ENCODE measurements around the gene ACRBP.

The ACRBP gene

DNA sequence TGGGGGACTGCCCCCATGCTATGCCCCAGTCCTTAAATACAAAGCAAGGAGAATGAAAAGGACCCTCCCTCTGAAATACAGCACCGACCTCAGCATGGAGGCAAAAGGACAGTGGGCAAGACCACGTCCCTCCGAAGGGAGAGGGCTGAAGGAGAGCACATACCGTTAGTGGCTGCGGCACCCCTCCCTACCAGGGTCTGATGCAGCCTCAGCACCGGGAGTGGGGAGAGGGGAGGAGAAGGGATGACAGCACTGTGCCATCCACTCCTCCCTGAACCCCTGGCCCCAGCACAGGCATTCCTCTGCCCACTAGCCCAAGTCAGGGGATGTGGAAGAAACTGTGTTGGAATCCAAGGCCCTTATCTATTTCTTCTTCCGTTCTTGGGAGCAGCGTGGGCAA is 3.6 kb upstream of the ACRBP start:
- TF ChIP-seq, protein P1, sequence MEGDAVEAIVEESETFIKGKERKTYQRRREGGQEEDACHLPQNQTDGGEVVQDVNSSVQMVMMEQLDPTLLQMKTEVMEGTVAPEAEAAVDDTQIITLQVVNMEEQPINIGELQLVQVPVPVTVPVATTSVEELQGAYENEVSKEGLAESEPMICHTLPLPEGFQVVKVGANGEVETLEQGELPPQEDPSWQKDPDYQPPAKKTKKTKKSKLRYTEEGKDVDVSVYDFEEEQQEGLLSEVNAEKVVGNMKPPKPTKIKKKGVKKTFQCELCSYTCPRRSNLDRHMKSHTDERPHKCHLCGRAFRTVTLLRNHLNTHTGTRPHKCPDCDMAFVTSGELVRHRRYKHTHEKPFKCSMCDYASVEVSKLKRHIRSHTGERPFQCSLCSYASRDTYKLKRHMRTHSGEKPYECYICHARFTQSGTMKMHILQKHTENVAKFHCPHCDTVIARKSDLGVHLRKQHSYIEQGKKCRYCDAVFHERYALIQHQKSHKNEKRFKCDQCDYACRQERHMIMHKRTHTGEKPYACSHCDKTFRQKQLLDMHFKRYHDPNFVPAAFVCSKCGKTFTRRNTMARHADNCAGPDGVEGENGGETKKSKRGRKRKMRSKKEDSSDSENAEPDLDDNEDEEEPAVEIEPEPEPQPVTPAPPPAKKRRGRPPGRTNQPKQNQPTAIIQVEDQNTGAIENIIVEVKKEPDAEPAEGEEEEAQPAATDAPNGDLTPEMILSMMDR (IDR thresholded peaks at IDR 0.05), result no peak
- no peaks in the 10 kb centered on the region for H3K9me3 ChIP-seq
- peaks cover 79% of the 10 kb centered on the region for H3K36me3 ChIP-seq
- H3K27ac ChIP-seq, result no peak overlapping the region
- no peak overlapping the region for H3K4me3 ChIP-seq (ENCODE audit: low read depth in 1 of 2, low read length in 1 of 2)
- no peaks in the 10 kb centered on the region for H3K27me3 ChIP-seq
- H3K4me1 ChIP-seq (ENCODE audit: control insufficient read depth in 1 of 2, insufficient read depth in 1 of 2, low read depth in 1 of 2, low read length in 1 of 2), result peaks cover 9 to 11% of the 10 kb centered on the region in 2 experiments

DNA sequence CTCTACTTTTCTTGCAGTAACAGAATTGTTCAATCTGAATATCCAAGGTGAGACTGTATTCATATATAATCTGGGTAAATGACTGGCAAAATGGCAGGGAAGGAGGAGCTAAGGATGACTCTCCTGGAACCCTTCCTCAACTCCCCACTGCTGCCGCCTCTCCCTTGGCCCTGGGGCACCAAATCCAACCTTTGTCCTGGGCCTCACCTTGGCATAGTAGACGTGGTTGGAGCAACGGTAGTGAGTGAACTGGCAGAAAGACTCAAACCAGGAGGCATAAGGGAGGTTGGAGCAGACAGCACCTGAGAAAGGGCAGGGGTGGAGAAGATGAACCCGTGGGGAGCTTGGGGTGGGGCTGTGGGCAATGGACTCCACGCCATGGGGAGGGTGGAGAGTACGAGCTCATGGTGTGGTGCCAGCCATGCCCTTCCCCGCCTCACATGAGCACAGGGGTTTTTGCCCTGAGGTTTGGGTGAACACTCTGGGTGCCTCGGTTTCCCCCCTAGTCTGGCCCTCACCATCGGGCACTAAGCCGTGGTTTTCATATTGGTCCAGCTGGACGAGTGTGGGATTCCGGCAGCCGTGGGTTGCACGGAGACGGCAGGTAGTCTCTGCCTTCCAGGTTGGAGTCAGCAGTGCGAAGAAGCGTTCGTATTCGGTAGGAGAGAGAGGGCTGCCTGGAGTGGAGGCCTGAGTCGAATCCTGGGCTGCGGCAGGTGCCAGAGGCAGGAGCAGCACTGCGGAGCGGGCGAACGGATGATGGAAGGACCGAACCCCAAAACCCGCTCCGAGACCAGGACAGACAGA is 753 bp downstream of the ACRBP start:
- TF ChIP-seq, protein P1 (IDR thresholded peaks at IDR 0.05), result no peak
- Histone ChIP-seq H3K4me3 (ENCODE audit: low read depth in 1 of 2, low read length in 1 of 2) (peak overlapping the region; percentile 58), H3K27ac (peak overlapping the region; percentile 78)

DNA sequence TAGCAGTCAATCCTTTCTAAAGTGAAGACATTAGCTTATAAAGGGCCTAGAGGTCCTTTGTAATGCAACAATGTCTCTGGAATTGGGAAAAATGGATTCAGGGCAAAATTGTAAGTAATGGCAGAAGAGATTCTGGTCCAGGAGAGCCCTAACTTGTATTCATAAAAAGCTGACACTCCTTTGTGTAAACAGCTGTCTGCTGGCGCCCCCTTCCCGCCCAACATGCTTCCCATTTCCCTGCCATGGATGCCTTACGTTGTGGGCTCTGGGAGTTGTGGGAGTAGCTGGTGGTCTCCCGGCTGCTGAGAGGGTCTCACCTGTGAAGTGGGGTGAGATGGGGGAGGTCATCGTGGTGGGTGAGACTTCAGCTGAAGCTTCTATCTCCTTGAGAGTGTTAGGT is 2.3 kb downstream of the ACRBP start:
- Histone ChIP-seq H3K4me1 (ENCODE audit: control insufficient read depth in 1 of 2, insufficient read depth in 1 of 2, low read depth in 1 of 2, low read length in 1 of 2) (peaks cover 32 to 40% of the 10 kb centered on the region in 2 experiments), H3K4me3 (ENCODE audit: low read depth in 1 of 2, low read length in 1 of 2) (peak overlapping the region; percentile 44 to 54), H3K9me3 (no peaks in the 10 kb centered on the region), H3K36me3 (peaks cover 20% of the 10 kb centered on the region), H3K27me3 (no peaks in the 10 kb centered on the region), H3K27ac (peak overlapping the region; percentile 89)
- TF ChIP-seq, protein P1 (IDR thresholded peaks at IDR 0.05), result no peak

More for the DNA sequence above, 753 bp downstream of the ACRBP start:
- peaks cover 36% of the 10 kb centered on the region for H3K36me3 ChIP-seq
- no peaks in the 10 kb centered on the region for H3K27me3 ChIP-seq
- peaks cover 32 to 33% of the 10 kb centered on the region in 2 experiments for H3K4me1 ChIP-seq (ENCODE audit: control insufficient read depth in 1 of 2, insufficient read depth in 1 of 2, low read depth in 1 of 2, low read length in 1 of 2)
- H3K9me3 ChIP-seq, result no peaks in the 10 kb centered on the region

DNA sequence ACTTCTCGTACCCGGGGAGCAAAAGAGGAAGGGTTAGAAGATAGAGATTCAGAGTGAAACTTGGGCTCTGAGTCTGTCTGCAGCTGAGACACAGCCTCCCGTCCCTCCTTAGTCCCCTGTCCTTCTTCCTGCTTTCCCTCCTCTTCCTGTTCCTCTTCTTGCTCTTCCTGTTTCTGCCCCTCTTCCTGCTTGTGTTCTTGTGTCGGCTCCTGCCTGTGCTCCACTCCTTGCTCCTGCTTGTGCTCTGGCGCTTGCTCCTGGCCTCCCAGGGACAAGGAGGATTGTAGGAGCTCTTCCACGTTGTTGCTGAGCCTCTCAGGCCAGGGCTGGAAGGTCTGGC is 3.0 kb downstream of the ACRBP start:
- Histone ChIP-seq H3K27ac (peak overlapping the region; percentile 89), H3K4me3 (ENCODE audit: low read depth in 1 of 2, low read length in 1 of 2) (peak overlapping the region; percentile 44 to 54), H3K36me3 (peaks cover 13% of the 10 kb centered on the region), H3K4me1 (ENCODE audit: control insufficient read depth in 1 of 2, insufficient read depth in 1 of 2, low read depth in 1 of 2, low read length in 1 of 2) (peaks cover 32 to 40% of the 10 kb centered on the region in 2 experiments), H3K27me3 (no peaks in the 10 kb centered on the region), H3K9me3 (no peaks in the 10 kb centered on the region)
- TF ChIP-seq, protein P1 (IDR thresholded peaks at IDR 0.05), result no peak

DNA sequence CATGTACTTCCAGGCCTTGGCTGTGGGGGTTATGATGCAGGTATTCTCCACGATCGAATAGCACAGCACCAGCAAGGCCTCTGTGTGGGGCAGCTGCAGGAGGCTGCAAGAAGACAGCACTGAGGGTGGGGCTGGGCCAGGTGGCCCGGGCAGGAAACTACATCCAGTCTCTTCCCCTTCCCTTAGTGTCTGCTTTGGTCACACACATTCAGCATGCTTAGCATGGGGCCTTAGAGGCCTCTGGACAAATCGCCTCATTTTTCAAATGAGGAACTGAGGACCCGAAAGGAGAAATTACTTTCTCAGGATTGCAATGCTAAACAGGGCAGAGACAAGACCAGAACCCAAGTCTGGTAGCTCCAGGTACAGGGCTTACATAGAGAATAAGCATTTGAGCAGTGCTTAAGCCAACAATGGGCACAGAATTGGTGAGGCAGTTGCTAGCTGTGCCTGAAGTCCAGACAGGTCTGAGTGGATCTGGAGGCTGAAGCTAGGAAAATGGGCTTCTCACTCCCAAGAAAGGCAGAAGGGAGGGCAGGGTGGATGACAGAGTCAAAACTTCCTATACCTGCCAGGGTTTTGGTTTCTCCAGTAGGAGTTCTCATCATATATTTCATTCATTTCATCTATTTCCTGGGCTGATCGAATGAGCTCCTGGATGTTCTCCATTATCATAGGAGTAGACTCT is 3.5 kb downstream of the ACRBP start:
- no peaks in the 10 kb centered on the region for H3K9me3 ChIP-seq
- peak overlapping the region; percentile 44 to 54 for H3K4me3 ChIP-seq (ENCODE audit: low read depth in 1 of 2, low read length in 1 of 2)
- TF ChIP-seq, protein P1 (IDR thresholded peaks at IDR 0.05), result no peak
- H3K36me3 ChIP-seq, result peaks cover 10% of the 10 kb centered on the region
- no peaks in the 10 kb centered on the region for H3K27me3 ChIP-seq
- peaks cover 32 to 40% of the 10 kb centered on the region in 2 experiments for H3K4me1 ChIP-seq (ENCODE audit: control insufficient read depth in 1 of 2, insufficient read depth in 1 of 2, low read depth in 1 of 2, low read length in 1 of 2)
- peak overlapping the region; percentile 89 for H3K27ac ChIP-seq
